ENCODE results near the gene TAF9. TPM values are rescaled to one million over a fixed set of nuclear protein-coding genes. Genes with fewer than 3 reads are reported as not detected.

Gene TAF9
- total RNA-seq, 2 experiments from 2014 or later: 101 to 113 TPM

DNA sequence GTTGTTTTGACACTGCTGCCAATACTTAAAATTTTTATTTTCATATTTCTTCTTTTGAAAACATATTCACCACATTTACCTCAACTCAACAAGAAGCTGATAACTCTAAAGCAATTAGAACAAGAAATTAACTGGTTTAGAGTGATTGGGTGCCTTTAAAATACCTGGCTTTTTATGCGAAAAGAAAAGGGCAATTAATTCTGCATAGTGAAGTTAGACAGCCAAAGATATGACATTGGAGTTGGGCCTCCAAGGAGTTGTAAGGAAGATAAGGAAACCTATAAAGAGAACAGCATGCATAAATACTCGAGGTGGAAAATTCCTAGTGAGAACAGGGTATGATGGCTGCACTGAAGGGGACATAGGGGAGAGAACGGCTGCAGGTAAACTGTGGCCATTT is 9.6 kb downstream of the TAF9 start:
- DNase-seq (ENCODE audit: low spot score): no peak
- no peak overlapping the region for H2AFZ ChIP-seq (ENCODE audit: low read length)
- intact Hi-C loops (cut with micrococcal nuclease; ENCODE audit: unreplicated experiment): no loop called here
- peaks cover 95% of the 10 kb centered on the region for H3K36me3 ChIP-seq (ENCODE audit: insufficient read depth, low read length)
- H3K9me2 ChIP-seq (ENCODE audit: insufficient read depth, low read length): no peaks in the 10 kb centered on the region
- peaks cover 60% of the 10 kb centered on the region for H3K79me2 ChIP-seq (ENCODE audit: insufficient read depth, low read depth, low read length)
- POLR2A ChIA-PET: interaction anchor here (0.5 to 1.2 kb wide), 3 partner anchors 15 to 259 kb away, joined by 4 to 5 read pairs (median 4); no protein-coding TSS in a partner anchor
- peaks cover 6% of the 10 kb centered on the region for H3K4me1 ChIP-seq (ENCODE audit: insufficient read depth, low read length, poor library complexity, severe bottlenecking)
- CTCF ChIA-PET (ENCODE audit: unreplicated experiment): no interaction called here
- no peak overlapping the region for H3K27ac ChIP-seq (ENCODE audit: low read depth, low read length, poor library complexity, severe bottlenecking)
- no TSS peak for BruUV-seq (replicated peaks)
- H3K9me3 ChIP-seq (ENCODE audit: low read length): no peaks in the 10 kb centered on the region
- no peak overlapping the region for H3K4me2 ChIP-seq (ENCODE audit: low read length)
- H3K4me3 ChIP-seq (ENCODE audit: low read depth, low read length, poor library complexity, severe bottlenecking): no peak overlapping the region
- no peaks in the 10 kb centered on the region for H4K20me1 ChIP-seq (ENCODE audit: insufficient read depth, low read length)
- no peak for TF ChIP-seq EZH2phosphoT487 (IDR thresholded peaks at IDR 0.05; ENCODE audit: borderline replicate concordance, low read depth, low read length)
- TF ChIP-seq, protein P1, sequence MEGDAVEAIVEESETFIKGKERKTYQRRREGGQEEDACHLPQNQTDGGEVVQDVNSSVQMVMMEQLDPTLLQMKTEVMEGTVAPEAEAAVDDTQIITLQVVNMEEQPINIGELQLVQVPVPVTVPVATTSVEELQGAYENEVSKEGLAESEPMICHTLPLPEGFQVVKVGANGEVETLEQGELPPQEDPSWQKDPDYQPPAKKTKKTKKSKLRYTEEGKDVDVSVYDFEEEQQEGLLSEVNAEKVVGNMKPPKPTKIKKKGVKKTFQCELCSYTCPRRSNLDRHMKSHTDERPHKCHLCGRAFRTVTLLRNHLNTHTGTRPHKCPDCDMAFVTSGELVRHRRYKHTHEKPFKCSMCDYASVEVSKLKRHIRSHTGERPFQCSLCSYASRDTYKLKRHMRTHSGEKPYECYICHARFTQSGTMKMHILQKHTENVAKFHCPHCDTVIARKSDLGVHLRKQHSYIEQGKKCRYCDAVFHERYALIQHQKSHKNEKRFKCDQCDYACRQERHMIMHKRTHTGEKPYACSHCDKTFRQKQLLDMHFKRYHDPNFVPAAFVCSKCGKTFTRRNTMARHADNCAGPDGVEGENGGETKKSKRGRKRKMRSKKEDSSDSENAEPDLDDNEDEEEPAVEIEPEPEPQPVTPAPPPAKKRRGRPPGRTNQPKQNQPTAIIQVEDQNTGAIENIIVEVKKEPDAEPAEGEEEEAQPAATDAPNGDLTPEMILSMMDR (conservative IDR thresholded peaks at IDR 0.05; ENCODE audit: low read length): no peak

DNA sequence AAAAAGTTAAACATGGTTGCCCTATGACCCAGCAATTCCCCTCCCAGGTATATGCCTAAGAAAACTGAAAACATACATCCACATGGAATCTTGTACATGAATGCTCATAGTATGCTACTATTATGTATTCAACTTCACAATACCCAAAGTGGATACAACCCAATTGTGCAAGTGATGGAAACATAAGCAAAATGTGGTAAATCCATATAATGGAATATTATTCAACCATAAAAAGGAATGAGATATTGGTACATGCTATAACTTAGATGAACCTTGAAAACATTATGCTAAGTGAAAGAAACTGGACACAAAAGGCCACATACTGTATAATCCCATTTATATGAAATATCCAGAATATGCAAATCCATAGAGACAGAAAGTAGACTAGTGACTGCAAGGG is 18.7 kb downstream of the TAF9 start:
- Histone ChIP-seq H3K4me3 (ENCODE audit: low read depth, low read length, poor library complexity, severe bottlenecking) (no peak overlapping the region), H3K27ac (ENCODE audit: low read depth, low read length, poor library complexity, severe bottlenecking) (no peak overlapping the region), H3K4me2 (ENCODE audit: low read length) (no peak overlapping the region), H3K4me1 (ENCODE audit: insufficient read depth, low read length, poor library complexity, severe bottlenecking) (no peaks in the 10 kb centered on the region), H3K9me3 (ENCODE audit: low read length) (no peaks in the 10 kb centered on the region), H4K20me1 (ENCODE audit: insufficient read depth, low read length) (no peaks in the 10 kb centered on the region), H3K79me2 (ENCODE audit: insufficient read depth, low read depth, low read length) (no peaks in the 10 kb centered on the region), H2AFZ (ENCODE audit: low read length) (no peak overlapping the region), H3K36me3 (ENCODE audit: insufficient read depth, low read length) (peaks cover 59% of the 10 kb centered on the region), H3K9me2 (ENCODE audit: insufficient read depth, low read length) (no peaks in the 10 kb centered on the region)
- ChIA-PET POLR2A (no interaction called here), CTCF (ENCODE audit: unreplicated experiment) (no interaction called here)
- no peak for TF ChIP-seq EZH2phosphoT487 (IDR thresholded peaks at IDR 0.05; ENCODE audit: borderline replicate concordance, low read depth, low read length)
- TF ChIP-seq, protein P1 (conservative IDR thresholded peaks at IDR 0.05; ENCODE audit: low read length): no peak
- BruUV-seq (replicated peaks): no TSS peak
- intact Hi-C loops (cut with micrococcal nuclease; ENCODE audit: unreplicated experiment): no loop called here
- DNase-seq (ENCODE audit: low spot score): no peak

DNA sequence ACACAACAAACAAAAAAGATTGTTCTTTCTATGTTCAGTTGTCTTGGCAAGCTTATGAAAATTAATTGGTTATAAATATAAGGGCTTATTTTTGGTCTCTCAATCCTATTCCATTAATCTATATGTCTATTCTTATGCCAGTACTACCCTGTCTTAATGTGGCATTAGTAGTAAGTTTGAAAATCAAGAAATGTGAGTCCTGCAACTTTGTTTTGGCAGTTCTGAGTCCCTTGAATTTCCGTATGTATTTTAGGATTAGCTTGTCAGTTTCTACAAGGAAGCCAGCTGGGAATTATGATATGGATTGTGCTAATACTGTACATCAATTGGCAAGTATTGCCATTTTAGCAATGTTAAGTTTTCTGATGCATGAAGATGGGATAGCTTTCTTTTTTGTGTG is 26.2 kb downstream of the TAF9 start:
- intact Hi-C loops (cut with micrococcal nuclease; ENCODE audit: unreplicated experiment): no loop called here
- no TSS peak for BruUV-seq (replicated peaks)
- no peaks in the 10 kb centered on the region for H3K79me2 ChIP-seq (ENCODE audit: insufficient read depth, low read depth, low read length)
- H3K36me3 ChIP-seq (ENCODE audit: insufficient read depth, low read length): no peaks in the 10 kb centered on the region
- ChIA-PET CTCF (ENCODE audit: unreplicated experiment) (no interaction called here), POLR2A (interaction anchor here (0.7 kb wide), 1 partner anchor 38 kb away, joined by 3 read pairs; no protein-coding TSS in a partner anchor)
- H3K4me3 ChIP-seq (ENCODE audit: low read depth, low read length, poor library complexity, severe bottlenecking): no peak overlapping the region
- H2AFZ ChIP-seq (ENCODE audit: low read length): no peak overlapping the region
- no peak overlapping the region for H3K27ac ChIP-seq (ENCODE audit: low read depth, low read length, poor library complexity, severe bottlenecking)
- no peaks in the 10 kb centered on the region for H3K9me2 ChIP-seq (ENCODE audit: insufficient read depth, low read length)
- H3K4me1 ChIP-seq (ENCODE audit: insufficient read depth, low read length, poor library complexity, severe bottlenecking): no peaks in the 10 kb centered on the region
- H3K4me2 ChIP-seq (ENCODE audit: low read length): no peak overlapping the region
- no peak for DNase-seq (ENCODE audit: low spot score)
- H3K9me3 ChIP-seq (ENCODE audit: low read length): no peaks in the 10 kb centered on the region
- TF ChIP-seq EZH2phosphoT487 (IDR thresholded peaks at IDR 0.05; ENCODE audit: borderline replicate concordance, low read depth, low read length): no peak
- TF ChIP-seq, protein P1 (conservative IDR thresholded peaks at IDR 0.05; ENCODE audit: low read length): no peak
- H4K20me1 ChIP-seq (ENCODE audit: insufficient read depth, low read length): no peaks in the 10 kb centered on the region

Data from OCI-LY7 (cell line).